HG03457 (cell line): ENCODE data around the gene ALG12.
"Not testable (repeated sequence)": the region's sequence is repeated elsewhere in the genome, so short reads cannot be mapped to it uniquely, and the experiment has no call there.

Source experiments
- ATAC-seq: cut with Tn5 transposase; IDR thresholded peaks from one replicate; pipeline ENCODE4 v1.9.1; 2021; ENCODE audit warnings: moderate number of reproducible peaks; ENCODE audit not compliant: unreplicated experiment

Gene ALG12

DNA sequence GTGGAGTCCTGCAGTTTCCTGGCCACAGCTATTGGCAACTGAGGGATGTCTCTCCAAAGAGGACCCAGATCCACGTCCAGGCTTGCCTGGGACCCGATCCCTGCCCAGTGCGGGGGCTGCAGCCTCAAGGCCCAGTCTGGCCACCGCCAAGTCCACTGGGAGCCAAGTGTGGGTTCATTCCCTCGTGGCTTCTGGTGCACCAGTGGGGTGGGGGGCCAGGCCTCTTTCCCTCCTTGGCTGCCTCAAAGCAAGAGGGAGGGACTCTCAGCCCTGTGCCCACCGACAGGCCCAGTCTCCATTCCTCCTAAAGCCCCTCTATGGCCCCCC lies 29.0 kb upstream of the ALG12 start:
- no peak for ATAC-seq

DNA sequence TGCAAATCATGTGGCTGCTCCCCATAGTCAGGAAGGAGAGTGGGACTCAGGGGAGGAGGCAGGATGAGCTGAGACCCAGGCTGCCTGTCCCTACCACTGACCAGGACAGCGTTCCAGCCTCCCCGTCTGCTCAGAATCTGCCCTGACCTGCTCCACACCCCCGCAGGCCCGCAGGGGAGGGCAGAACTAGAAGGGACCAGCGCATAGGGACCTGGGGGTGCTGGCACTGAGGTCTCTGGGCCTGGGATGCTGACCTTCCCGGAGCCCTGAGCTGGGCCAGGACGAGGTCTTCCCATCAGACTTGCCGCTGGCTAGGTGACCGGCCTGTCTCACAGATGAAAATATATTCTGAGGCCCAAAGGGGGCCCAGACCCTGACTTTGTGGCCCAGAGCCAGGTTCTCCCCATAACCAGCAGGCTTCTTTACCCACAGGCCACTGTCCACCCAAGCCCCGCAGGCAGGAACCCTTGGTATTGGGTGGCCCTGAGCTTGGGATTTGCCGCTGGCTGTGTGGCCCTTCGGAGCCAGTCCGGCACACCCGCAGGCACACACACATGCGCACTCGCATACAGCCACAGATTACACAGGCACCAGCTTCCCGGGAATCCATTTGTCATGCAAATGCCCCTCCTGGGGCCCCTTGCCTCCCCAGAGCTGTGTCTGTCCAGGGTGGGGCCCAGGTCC lies 28.5 kb upstream of the ALG12 start:
- no peak for ATAC-seq

DNA sequence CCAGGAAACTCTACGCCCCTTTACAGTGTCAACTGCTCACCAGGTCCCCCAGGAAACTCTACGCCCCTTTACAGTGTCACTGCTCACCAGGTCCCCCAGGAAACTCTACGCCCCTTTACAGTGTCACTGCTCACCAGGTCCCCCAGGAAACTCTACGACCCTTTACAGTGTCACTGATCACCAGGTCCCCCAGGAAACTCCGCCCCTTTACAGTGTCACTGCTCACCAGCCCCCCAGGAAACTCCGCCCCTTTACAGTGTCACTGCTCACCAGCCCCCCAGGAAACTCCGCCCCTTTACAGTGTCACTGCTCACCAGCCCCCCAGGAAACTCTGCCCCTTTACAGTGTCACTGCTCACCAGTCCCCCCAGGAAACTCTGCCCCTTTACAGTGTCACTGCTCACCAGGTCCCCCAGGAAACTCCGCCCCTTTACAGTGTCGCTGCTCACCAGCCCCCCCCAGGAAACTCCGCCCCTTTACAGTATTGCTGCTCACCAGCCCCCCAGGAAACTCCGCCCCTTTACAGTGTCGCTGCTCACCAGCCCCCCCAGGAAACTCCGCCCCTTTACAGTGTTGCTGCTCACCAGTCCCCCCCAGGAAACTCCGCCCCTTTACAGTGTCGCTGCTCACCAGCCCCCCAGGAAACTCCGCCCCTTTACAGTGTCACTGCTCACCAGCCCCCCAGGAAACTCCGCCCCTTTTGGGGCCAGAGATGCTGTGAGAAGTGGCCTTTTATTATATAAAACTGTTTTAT lies 27.0 kb upstream of the ALG12 start:
- not testable (repeated sequence) for ATAC-seq

DNA sequence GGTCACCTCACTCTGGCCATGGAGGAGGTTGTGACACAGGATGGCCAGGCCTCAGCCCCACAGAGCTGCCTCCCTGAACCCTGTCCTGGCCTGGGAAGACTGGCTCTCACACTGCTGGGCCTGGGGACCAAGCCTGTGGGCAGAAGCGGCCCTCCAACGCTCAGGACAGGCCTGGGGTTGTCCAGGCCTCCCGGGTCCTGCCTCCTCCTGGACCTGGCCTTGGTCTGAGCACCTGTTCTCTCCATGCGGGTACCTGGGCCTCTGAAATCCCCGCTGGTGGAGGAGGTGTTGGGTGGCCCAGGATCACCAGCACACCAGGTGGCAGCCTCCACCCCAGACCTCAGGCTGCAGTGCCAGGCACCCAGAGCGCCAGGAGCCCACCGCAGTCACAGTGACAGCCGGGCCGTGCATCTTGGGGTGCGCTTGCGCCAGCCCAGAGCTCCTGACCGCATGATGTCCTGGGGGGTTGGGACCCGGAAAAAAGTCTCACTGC lies 26.2 kb upstream of the ALG12 start:
- no peak for ATAC-seq

DNA sequence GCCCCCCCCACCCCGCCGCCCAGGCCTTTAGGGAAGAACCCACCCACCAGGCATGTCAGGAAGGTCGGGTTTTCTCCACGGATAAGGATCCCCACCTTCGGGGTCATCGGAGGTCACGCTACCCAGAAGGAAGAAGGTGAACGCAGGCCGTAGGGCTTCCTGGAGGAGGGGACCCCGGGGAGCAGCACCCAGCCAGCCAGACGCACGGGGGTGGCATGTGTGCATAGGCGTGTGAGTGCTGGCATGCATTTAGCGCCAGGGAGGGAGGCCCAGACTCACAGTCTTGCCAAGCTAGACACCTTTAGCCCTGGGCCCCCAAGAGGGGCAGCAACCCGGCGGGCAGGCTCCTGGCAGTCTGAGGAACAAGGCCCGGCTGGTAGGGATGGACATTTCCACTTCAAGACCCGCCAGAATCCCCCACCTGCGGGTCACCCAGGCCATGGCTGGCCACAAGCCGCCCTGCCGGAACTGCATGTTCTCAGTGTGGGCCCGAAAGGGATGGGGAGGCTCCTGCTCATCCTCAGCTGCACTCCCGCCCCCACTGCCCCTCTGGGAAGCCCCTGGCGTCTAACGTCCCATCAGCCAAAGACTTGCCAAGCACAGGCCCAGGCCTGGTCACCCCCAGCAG lies 25.6 kb upstream of the ALG12 start:
- no peak for ATAC-seq

DNA sequence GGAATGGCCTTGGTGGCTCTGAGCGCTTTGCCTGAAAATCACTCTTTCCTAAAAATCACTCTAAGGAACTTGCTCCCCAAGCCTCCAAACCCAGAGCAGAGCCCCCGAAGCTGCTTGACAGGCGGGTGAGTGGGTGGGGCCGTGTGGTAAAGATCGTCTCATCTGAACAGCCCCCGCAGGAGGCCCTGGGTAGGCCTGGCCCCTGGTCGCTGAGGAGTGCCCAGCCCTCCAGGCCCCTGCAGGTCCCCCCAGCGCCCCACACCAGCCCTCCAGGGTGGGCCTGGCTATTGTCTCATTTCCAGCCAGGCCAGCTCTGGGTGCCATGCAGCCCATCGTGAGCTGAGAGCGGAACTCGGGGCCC lies 25.1 kb upstream of the ALG12 start:
- ATAC-seq = no peak

DNA sequence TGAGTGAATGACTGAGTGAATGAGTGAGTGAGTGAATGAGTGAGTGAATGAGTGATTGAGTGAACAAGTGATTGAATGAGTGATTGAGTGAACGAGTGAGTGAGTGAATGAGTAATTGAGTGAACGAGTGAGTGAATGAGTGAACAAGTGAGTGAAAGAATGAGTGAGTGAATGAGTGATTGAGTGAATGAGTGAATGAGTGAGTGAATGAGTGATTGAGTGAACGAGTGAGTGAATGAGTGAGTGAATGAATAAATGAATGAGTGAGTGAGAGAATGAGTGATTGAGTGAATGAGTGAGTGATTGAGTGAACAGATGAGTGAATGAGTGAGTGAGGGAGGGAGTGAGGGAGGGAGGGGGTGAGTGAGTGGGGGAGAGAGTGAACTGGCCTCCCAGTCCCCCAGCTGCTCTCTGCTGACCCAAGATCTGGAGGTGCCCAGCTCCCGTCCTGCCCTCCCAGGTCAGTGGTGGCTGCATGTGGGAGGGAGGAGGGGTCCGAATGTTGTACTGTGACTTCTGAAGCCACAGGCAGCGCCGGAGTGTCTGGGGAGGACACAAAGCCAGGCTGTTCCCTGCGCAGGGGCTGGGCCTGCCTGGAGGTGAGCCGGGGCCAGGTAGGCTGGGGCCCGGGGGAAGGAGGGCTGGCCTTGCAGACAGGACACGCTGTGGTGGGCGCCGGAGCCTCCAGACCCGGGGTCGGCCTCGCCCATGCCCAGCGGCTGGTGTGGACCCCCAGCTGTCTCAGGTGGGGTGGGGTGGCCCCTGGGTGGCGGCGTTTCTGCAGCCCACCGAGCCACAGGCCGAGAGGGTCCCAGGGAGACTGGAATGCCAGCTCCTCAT lies 24.5 kb upstream of the ALG12 start:
- ATAC-seq = no peak

DNA sequence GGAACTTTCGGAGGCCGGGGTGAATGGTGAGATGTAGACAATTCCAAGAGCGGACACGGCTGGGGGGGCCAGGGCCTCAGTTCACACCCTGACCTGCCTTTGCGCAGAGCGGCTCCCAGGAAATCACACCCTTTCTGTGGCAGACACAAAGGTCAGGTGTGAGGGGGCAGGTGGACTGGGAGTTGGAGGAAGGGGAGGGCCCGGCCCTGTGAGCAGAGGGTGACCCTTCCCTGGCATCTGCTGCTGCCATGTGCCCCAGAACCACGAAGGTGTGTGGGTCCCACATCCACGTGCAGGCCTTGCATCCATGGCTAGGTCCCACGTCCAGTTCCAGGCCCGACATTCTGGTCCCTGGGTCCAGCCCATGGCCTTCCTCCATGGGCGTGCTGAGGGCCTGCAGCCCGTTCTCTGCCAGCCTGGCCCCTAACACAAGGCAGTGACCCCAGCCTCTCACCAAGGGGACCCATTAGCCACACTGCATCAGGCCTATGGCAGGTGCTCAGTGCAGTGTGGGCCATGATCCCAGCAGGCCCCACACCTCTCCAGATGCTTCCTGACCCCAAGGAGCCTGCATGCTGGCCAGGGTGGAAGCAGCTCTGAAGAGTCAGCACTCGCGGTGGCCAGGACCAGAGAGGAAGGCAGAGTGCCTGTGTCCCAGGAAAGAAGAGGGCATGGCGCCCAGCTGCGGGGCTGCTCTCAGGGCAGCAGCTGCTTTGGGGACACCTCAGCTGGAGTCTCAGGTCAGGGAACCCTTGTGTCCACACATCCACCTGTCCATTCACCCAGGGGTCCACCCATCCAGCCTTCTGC lies 23.5 kb upstream of the ALG12 start:
- no peak for ATAC-seq

DNA sequence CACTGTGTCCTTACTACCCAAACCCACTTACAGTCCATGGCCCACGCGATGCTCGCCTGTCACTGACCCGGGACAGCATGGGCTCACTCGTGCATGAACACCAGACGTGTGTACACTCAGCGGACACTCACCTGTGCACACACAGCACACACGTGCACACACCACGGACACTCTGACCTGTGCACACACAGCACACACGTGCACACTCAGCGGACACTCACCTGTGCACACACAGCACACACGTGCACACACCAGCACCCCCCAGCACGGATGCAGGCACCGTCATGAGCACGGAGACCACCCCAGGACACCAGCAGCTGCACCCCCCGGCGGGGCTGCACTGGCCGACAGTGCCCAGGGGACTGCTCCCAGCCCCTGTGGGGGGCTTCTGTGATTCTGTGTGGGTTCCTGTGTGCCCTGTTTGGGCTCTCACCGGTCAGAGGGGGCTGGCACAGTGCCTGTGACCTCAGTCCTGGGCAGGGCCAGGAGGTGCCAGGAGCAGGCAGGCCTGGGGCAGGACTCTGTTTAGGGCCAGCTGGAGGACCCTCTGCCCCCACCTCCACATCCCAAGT lies 20.4 kb upstream of the ALG12 start:
- no peak for ATAC-seq

DNA sequence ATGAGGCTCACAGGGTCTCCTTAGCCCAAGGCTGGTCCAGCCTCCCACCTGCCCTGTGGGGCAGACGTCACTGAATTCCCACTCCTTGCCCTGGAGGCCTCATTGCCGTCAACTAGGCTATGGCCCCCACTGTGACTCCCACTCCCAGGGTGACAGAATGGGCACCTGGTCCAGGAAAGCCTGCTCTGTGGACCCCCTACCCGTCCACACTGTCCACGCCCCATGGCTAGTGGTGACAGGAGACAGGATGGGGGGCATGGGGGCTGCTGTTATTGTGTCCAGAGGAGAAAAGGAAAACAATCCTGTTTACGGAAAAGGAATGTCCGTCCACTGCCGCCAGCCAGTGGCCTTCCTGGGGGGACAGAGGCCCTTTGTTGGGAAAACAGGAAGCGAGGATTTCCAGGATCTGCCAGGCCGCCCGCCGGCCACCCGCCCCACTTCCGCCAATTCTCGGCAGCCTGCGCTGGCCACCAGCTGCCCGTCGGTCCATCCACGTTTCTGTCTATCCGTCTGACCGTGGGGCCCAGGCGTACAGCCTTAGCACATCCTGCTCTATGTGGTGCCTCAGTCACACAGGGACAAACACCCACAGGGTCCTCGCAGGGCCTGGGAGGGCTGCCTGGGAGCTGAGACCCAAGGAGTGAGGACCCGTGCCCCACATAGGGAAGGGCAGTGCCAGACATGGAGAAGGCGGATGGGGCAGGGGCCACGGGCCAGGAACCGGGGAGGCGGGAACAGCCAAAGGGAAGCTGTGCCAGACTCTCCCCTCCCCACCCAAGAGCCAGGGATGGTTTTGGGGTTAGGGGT lies 19.7 kb upstream of the ALG12 start:
- no peak for ATAC-seq

DNA sequence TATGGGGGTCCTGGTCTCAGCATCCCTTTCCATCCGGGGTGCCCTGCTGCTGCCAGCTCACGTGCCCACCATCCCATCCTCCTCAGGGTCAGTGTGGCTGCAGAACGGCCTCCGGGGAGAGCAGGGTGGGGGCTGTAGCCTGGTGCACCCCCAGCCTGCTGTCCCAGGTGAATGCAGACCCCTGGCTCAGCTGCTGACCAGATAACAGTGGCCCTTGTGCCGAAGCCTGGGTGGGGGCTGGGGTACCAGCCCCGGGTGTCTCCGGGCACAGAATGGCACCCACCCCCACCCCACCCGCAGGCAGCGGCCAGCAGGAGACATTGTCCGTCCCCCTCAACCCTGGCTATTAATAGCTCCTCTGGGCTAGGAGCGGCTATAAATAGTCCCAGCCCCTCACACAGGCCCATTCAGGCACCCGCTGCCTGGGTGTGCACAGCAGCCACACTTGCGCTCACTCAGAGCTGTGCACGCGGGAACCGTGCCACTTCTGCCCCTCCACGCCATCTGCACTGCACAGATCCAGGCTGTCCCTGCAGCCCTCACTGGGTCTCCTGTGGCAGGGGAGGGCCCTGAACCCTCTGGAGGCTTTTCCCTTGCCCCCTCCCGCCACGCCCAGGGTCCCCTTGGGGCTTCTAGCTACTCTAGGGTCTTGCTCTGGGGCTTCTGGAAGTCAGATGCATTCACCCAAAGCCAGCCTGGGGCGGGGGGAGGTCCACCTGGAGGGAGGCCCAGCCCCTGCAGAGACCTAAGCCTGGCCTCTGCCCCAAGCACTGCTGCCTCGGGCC lies 18.9 kb upstream of the ALG12 start:
- ATAC-seq = no peak

DNA sequence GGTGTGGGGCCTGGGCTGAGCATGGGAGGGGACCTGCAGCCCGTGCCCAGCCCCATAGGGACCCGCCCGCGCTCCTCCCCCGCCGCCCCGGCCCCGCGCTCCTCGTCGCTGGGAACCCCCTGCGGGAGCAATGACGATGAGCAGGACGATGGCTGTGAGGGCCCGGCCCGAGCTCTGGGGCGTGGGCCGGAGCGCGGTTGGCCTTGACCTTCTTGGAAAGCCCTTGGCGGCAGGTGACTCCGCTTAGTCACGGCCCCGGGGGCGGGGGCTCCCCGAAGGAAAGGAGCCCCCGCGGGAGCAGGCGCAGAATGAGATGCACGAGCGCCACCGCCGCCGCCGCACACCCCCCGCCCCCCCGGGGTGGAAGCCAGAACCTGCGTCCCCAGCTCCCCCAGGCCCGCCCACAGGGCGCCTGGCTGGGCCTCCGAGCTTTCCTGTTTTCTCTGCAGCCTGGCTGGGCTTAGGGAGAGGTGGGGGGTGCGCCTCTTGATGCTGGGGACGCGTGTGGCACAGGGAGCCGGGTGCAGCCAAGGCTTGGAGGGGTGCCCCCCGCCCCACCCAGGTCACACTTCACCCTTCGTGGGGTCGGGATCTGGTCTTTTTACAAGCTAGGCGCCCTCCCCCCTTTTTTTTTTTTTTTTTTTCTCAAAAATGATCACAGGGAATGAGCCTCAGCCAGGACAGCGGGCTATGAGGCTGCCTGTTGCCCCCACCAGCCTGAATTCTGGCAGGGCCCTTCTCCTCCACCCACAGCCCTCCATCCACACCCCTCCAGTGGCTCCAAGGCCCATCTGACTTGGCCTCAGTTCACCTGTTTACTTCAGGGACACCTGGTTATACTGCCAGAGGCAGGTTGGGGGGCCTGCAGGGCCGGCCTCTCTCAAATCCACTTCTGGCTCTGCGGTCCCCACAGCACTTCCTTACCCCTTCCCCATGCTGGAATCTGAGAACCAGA lies 18.1 kb upstream of the ALG12 start:
- ATAC-seq = peak; percentile 59

DNA sequence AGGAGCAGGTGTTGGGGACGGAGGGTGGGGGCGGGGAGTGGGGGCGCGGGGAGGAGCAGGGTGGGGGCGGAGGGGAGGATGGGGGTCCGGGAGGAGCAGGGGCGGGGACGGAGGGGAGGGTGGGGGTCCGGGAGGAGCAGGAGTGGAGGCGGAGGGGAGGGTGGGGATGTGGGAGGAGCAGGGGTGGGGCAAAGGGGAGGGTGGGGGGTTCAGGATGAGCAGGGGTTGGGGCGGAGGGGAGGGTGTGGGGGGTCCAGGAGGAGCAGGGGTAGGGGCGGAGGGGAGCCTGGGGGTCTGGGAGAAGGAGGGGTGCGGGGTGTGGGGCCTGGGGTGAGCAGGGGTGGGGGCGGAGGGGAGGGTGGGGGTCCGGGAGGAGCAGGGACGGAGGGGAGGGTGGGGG lies 17.3 kb upstream of the ALG12 start:
- no peak for ATAC-seq

DNA sequence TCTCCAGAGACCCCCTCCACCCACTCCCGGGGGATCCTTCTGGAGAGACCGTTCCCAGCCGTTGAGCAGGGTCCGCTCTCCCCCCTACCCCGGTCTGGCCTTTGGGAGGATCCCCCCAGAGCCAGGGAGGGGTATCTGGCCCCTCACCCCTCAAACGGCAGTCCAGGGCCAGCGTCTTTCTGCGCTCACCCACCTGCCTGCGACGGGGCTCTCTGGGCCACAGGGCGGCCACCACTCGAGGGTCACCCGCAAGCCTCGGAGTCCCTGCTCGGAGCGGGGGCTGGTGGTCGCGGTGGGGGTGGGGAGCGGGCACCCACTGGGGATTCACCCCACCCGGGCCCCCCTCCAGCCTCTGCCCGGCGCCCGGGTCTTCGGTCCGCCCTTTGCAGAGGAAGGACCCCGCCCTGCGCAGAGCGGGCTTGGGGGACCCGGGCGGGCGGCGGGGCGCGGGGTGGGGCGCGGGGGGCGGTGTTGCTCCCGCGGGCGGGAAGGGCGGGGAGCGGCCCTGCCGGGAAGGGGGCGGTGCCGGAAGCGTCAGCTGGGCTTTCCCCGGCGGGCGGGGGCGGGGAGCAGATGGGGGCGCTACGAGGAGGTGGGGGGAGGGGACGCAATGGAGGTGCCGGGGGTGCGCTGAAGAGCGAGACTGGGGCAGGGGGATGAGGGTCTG lies 16.8 kb upstream of the ALG12 start:
- no peak for ATAC-seq

DNA sequence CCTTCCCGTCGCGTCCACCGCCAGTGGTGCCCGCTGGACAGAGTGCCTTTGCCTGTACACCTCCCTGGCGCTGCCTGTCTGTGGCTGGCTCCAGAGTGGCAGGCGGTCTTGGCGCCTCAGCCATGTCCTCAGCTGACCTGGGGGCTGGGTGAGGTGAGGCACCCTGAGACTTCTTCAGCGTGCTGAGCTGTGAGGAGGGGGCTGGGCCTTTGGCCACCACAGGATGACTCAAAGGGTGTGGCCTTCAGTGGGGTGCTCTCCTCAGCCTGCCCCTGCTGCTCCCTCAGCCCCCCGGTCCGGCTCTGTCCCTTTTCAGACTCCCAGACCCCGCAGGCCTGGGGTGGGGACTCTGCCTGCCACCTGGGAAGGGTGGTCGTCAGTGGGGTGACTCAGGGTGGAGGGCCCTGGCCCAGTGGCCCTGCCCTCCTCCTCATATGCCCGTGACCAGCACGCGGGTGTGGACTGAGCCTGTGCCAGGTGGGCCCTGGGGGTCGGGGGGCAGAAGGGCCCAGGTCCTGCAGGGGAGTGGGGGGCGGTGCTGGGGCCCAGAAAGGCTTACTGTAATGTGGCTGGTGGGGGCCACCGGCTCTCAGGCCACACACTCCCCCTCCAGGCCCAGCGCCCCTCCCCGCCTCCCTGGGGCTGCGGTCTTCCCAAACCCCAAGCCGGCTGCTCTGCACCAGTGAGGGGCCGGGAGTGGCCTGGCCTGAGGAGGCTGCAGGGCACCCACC lies 16.1 kb upstream of the ALG12 start:
- no peak for ATAC-seq
